Endothelial cell of umbilical vein (primary cell): Measurements from ENCODE around the gene PTPRT.

Source experiments
- EZH2 ChIP-seq: IDR thresholded peaks from 2 replicates; pipeline ENCODE4 v1.6.1; 2012; ENCODE audit warnings: borderline replicate concordance, low read depth, mild to moderate bottlenecking, moderate library complexity, low read length, inconsistent platforms; ENCODE audit not compliant: severe bottlenecking
- FOS ChIP-seq: IDR thresholded peaks from 2 replicates; pipeline ENCODE4 v1.6.1; 2011; ENCODE audit warnings: mild to moderate bottlenecking, low read length, moderate library complexity, borderline replicate concordance; ENCODE audit not compliant: insufficient read depth
- GATA2 ChIP-seq: IDR thresholded peaks from 2 replicates; pipeline ENCODE4 v1.7.0; 2011; ENCODE audit warnings: low read depth, mild to moderate bottlenecking, moderate library complexity, mixed read lengths, low read length; ENCODE audit not compliant: insufficient read length, insufficient read depth
- JUN ChIP-seq: IDR thresholded peaks from 2 replicates; pipeline ENCODE4 v1.6.1; 2011; ENCODE audit warnings: borderline replicate concordance, low read depth; ENCODE audit not compliant: insufficient read length, insufficient read depth
- MYC ChIP-seq: IDR thresholded peaks from one replicate; pipeline ENCODE4 v1.6.1; 2011; ENCODE audit warnings: mild to moderate bottlenecking, low read depth, low read length
- POLR2A ChIP-seq: IDR thresholded peaks from 2 replicates; pipeline ENCODE4 v1.6.1; 2012; ENCODE audit warnings: low read depth, mild to moderate bottlenecking, control low read depth, low read length
- POLR2AphosphoS5 ChIP-seq: IDR thresholded peaks from 2 replicates; pipeline ENCODE4 v1.6.1; 2012; ENCODE audit warnings: low read depth, mild to moderate bottlenecking, control low read depth, low read length, moderate library complexity; ENCODE audit not compliant: insufficient read depth
- TF ChIP-seq, protein P1 (sequence below), 2 donors: IDR thresholded peaks; 1 replicate in 1 of 2; 2 replicates in 1 of 2; pipeline ENCODE4 v1.5.1; 2011; ENCODE audit warnings: low read length in 2 of 2, mild to moderate bottlenecking in 2 of 2, moderate library complexity in 2 of 2, control low read depth in 1 of 2, inconsistent platforms in 1 of 2, low read depth in 1 of 2; ENCODE audit not compliant: insufficient read depth in 1 of 2; ENCODE audit errors: extremely low read depth in 1 of 2
- TF ChIP-seq, protein P2 (sequence below): IDR thresholded peaks from 2 replicates; pipeline ENCODE4 v1.6.1; 2011; ENCODE audit not compliant: insufficient read depth, insufficient read length

GRCh38 chr20:42741906-42742305 lies 447.8 kb downstream of the PTPRT start:
- TF ChIP-seq, protein P1, sequence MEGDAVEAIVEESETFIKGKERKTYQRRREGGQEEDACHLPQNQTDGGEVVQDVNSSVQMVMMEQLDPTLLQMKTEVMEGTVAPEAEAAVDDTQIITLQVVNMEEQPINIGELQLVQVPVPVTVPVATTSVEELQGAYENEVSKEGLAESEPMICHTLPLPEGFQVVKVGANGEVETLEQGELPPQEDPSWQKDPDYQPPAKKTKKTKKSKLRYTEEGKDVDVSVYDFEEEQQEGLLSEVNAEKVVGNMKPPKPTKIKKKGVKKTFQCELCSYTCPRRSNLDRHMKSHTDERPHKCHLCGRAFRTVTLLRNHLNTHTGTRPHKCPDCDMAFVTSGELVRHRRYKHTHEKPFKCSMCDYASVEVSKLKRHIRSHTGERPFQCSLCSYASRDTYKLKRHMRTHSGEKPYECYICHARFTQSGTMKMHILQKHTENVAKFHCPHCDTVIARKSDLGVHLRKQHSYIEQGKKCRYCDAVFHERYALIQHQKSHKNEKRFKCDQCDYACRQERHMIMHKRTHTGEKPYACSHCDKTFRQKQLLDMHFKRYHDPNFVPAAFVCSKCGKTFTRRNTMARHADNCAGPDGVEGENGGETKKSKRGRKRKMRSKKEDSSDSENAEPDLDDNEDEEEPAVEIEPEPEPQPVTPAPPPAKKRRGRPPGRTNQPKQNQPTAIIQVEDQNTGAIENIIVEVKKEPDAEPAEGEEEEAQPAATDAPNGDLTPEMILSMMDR (IDR thresholded peaks at IDR 0.05; ENCODE audit: extremely low read depth in 1 of 2, insufficient read depth in 1 of 2, low read depth in 1 of 2, low read length in 2 of 2) = no peak
- TF ChIP-seq POLR2A = no peak
- TF ChIP-seq, protein P2, sequence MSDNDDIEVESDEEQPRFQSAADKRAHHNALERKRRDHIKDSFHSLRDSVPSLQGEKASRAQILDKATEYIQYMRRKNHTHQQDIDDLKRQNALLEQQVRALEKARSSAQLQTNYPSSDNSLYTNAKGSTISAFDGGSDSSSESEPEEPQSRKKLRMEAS = no peak
- TF ChIP-seq EZH2 = no peak
- no peak for TF ChIP-seq POLR2AphosphoS5
- TF ChIP-seq JUN = no peak
- TF ChIP-seq MYC = no peak
- TF ChIP-seq GATA2 = no peak
- TF ChIP-seq FOS = no peak
